K562 (cell line): ENCODE data around the gene CTNNA3. TPM values are rescaled to one million over a fixed set of nuclear protein-coding genes. Genes with fewer than 3 reads are reported as not detected.

Experiments used
- ATAC-seq: fragments of 200-7000 bp; cut with Tn5 transposase; 3 replicates; pipeline ENCODE4 v1.9.1; 2020; ENCODE audit warnings: moderate library complexity
- BruUV-seq: library from RNA; stranded (reverse); fragments of 400-500 nt; replicated peaks from 2 replicates; lab custom pipeline; 2021; lab: Mats Ljungman, UMichigan
- CTCF ChIA-PET: fragments of 300-600 bp; formaldehyde crosslinking; extraction: SDS; loops from one replicate; lab custom pipeline; 2021; ENCODE audit warnings: low intra/inter-chr PET ratio; lab: Yijun Ruan, JAX
- POLR2A ChIA-PET: fragments of 300-600, 350-650 bp; sonication (Branson Sonifier 250); formaldehyde crosslinking; extraction: SDS; loops from one replicate; lab custom pipeline; 2021; ENCODE audit warnings: antibody characterized with exemption, inconsistent platforms; lab: Yijun Ruan, JAX
- DNase-seq, 4 experiments: peaks; one replicate each; pipeline versions ENCODE4 v3.0.0 to v3.0.0-alpha.2; 2011 to 2018; ENCODE audit warnings: low spot score in 3 of 4, mixed read lengths in 3 of 4; ENCODE audit errors: extremely low read depth in 1 of 4
- FAIRE-seq: peaks from 2 replicates; lab custom pipeline; 2011; peaks lifted over from hg19 to GRCh38; lab: Jason Lieb, UNC
- H2AFZ ChIP-seq: 2 replicates; pipeline ENCODE4 v1.6.0; 2011; ENCODE audit warnings: low read depth, low read length, control low read depth, inconsistent platforms
- H3K27ac ChIP-seq: fragments of 200-600 bp; 3 replicates; pipeline ENCODE4 v1.8.0; 2011; ENCODE audit warnings: low read depth, mild to moderate bottlenecking, control low read depth, inconsistent platforms, low read length, moderate library complexity, mixed read lengths; ENCODE audit errors: extremely low read depth
- H3K27me3 ChIP-seq, 2 experiments: fragments of 300-600 bp in 1 of 2; 2 replicates in 1 of 2; 3 replicates in 1 of 2; pipeline versions ENCODE4 v1.6.0 to v1.8.0; 2011; ENCODE audit warnings: inconsistent platforms in 2 of 2, low read length in 2 of 2, mild to moderate bottlenecking in 1 of 2, mixed read lengths in 1 of 2, moderate library complexity in 1 of 2; ENCODE audit not compliant: control insufficient read depth in 2 of 2, insufficient read depth in 2 of 2
- H3K36me3 ChIP-seq: fragments of 300-600 bp; 3 replicates; pipeline ENCODE4 v1.8.0; 2011; ENCODE audit warnings: mild to moderate bottlenecking, low read length, inconsistent platforms; ENCODE audit not compliant: control insufficient read depth, insufficient read depth
- H3K4me1 ChIP-seq, 2 experiments: fragments of 200-600 bp in 1 of 2; replicated peaks in 1 of 2; 2 replicates in 1 of 2; 3 replicates in 1 of 2; pipeline versions ENCODE4 v1.5.1 to v1.8.0; 2011; ENCODE audit warnings: inconsistent platforms in 2 of 2, low read length in 2 of 2, mild to moderate bottlenecking in 1 of 2, mixed read lengths in 1 of 2, moderate library complexity in 1 of 2; ENCODE audit not compliant: control insufficient read depth in 2 of 2, insufficient read depth in 2 of 2
- H3K4me2 ChIP-seq: 2 replicates; pipeline ENCODE4 v1.6.1; 2011; ENCODE audit warnings: low read length, control low read depth, inconsistent platforms, mixed read lengths; ENCODE audit not compliant: insufficient read depth
- H3K4me3 ChIP-seq: fragments of 200-600 bp; sonication (generic), shearing (Covaris generic); 2 replicates; pipeline ENCODE4 v1.5.1; 2016; ENCODE audit warnings: control low read depth, inconsistent platforms
- H3K79me2 ChIP-seq: fragments of 200-600 bp; 3 replicates; pipeline ENCODE4 v1.8.0; 2011; ENCODE audit warnings: low read length, inconsistent platforms; ENCODE audit not compliant: control insufficient read depth, insufficient read depth
- H3K9ac ChIP-seq, 2 experiments: 2 replicates each; pipeline versions ENCODE4 v1.6.0 to v1.6.1; 2011; ENCODE audit warnings: low read depth in 2 of 2, low read length in 2 of 2, control low read depth in 1 of 2, inconsistent platforms in 1 of 2, mild to moderate bottlenecking in 1 of 2, mixed read lengths in 1 of 2; ENCODE audit not compliant: insufficient read depth in 1 of 2
- H3K9me1 ChIP-seq: one replicate; pipeline ENCODE4 v1.6.0; 2011; ENCODE audit warnings: inconsistent platforms, mild to moderate bottlenecking, low read length, moderate library complexity; ENCODE audit not compliant: control insufficient read depth, insufficient read depth
- H3K9me3 ChIP-seq: replicated peaks from 2 replicates; pipeline ENCODE4 v1.5.1; 2011; ENCODE audit warnings: low read depth, low read length, inconsistent platforms; ENCODE audit not compliant: control insufficient read depth, insufficient read depth
- H4K20me1 ChIP-seq: replicated peaks from 2 replicates; pipeline ENCODE4 v1.6.1; 2011; ENCODE audit warnings: low read length, inconsistent platforms, mixed read lengths; ENCODE audit not compliant: control insufficient read depth, insufficient read depth
- LCOR ChIP-seq: sonication (generic); formaldehyde crosslinking; IDR thresholded peaks from 2 replicates; pipeline ENCODE4 v1.8.0; 2022; ENCODE audit warnings: mild to moderate bottlenecking, missing genetic modification reagents
- SMAD3 ChIP-seq: fragments of 450-650 bp; formaldehyde crosslinking; conservative IDR thresholded peaks from 2 replicates; pipeline ENCODE4 v1.4.0; 2020; ENCODE audit warnings: mild to moderate bottlenecking
- ZNF586 ChIP-seq: fragments of 450-650 bp; formaldehyde crosslinking; conservative IDR thresholded peaks from 2 replicates; pipeline ENCODE4 v1.4.0; 2020; ENCODE audit warnings: mild to moderate bottlenecking, moderate library complexity
- WGBS: fragments of 100-300 bp; shearing (Covaris generic); methylation state at CpG from one replicate; pipeline ENCODE4 v1.1.6; 2016; ENCODE audit warnings: low coverage, mixed read lengths; ENCODE audit not compliant: insufficient coverage; ENCODE audit errors: missing lambda C conversion rate; 5-methylcytosine and 5-hydroxymethylcytosine counted together
- in situ Hi-C: fragments of 300-500 bp; cut with MboI; formaldehyde crosslinking; loops from 4 replicates; pipeline ENCODE4 v1.15.0; 2018; ENCODE audit warnings: inconsistent platforms, mixed read lengths
- intact Hi-C: fragments of 100-400 bp; cut with micrococcal nuclease; formaldehyde crosslinking; loops from 2 replicates; pipeline ENCODE4 v1.14.2; 2022
- polyA plus RNA-seq, 8 experiments: library from polyadenylated mRNA; depleted of rRNA in 4 of 8; stranded (reverse) in 5 of 8; unstranded in 3 of 8; fragments of >200 nt; fragmentation: Nextera tagmentation in 2 of 8; fragmentation: Illumina TruSeq in 1 of 8; extraction: Ambion mirVana in 2 of 8; extraction: Trizol in 1 of 8; gene quantifications; 2 replicates each; pipeline versions ENCODE4 v1.2.1 to v1.2.3, GENCODE V29; 2011 to 2014; ENCODE audit warnings: inconsistent platforms in 1 of 8, missing spikeins in 1 of 8
- total RNA-seq, 7 experiments: library from RNA; depleted of rRNA in 6 of 7; stranded (reverse); fragments of >200 nt in 6 of 7; fragmentation: Illumina TruSeq in 2 of 7; extraction: Trizol in 2 of 7; gene quantifications; 2 replicates each; pipeline versions ENCODE4 v1.2.1 to v1.2.3, GENCODE V29; 2011 to 2021; ENCODE audit warnings: low replicate concordance in 1 of 7
- TF ChIP-seq, protein P1 (sequence below): fragments of 450-650 bp; conservative IDR thresholded peaks from 2 replicates; pipeline ENCODE4 v1.6.1; 2016; ENCODE audit warnings: missing genetic modification characterization, low read depth, mild to moderate bottlenecking, control low read depth, missing compliant biosample characterization

CTNNA3 gene
- total and polyA plus RNA-seq, 9 of the 15 experiments (the other 6 are each of a cell fraction or from before 2014, with no cell fraction given), result 0.04 TPM; not detected in 8

DNA sequence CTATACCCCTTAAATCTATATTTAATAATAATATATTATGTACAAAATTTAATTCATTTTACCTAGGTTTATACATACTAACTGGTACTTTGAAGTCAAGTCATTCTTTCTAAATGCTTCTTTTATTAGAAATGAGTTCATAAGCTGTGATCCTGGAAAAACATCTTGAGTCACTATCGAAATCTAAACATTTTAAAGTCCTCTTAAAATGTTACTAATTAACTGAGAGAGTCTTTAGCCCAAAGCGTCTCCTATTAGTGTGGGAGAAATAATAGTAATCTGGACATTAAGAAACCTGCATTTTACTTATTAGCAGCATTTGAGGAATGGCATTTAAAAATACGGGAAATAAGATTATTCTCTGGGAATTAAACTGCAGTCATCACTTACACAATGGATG is 142.7 kb downstream of the CTNNA3 start (continued):
- no peak for TF ChIP-seq ZNF586 (CRISPR knock-in tag)
- TF ChIP-seq, protein P1, sequence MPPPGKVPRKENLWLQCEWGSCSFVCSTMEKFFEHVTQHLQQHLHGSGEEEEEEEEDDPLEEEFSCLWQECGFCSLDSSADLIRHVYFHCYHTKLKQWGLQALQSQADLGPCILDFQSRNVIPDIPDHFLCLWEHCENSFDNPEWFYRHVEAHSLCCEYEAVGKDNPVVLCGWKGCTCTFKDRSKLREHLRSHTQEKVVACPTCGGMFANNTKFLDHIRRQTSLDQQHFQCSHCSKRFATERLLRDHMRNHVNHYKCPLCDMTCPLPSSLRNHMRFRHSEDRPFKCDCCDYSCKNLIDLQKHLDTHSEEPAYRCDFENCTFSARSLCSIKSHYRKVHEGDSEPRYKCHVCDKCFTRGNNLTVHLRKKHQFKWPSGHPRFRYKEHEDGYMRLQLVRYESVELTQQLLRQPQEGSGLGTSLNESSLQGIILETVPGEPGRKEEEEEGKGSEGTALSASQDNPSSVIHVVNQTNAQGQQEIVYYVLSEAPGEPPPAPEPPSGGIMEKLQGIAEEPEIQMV (tag), result no peak

DNA sequence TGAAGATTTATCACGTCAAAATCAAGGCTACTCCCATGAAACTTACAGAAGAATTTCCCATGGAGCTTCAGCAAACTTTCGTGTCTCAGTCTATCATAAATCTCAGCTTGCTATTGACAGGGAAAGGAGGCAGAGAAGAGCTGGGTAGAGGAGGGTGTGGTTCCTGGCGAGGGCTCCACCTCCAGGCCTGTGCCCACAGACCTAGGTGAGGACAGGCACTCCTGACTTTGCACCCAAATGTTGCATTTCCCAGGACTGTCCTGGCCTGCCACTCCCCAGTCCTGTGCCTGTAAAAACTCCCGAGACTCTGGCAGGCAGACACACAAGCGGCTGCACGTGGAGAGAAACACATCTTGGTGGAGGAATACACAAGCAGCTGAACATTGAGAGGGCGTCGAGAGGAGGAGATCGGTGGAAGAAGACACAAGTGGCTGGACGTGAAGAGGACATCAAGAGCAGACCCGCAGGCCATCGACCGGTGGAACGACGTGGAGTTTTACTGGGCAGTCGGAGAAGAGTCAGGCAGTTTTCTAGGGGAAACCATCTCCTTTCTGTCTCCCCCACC is 145.1 kb downstream of the CTNNA3 start:
- FAIRE-seq, result no peak
- intact Hi-C loops, result no loop called here
- ATAC-seq, result no peak

More for the DNA sequence above, 145.1 kb downstream of the CTNNA3 start:
- no peak overlapping the region for H3K4me2 ChIP-seq
- no peak overlapping the region for H3K27ac ChIP-seq
- no peaks in the 10 kb centered on the region for H4K20me1 ChIP-seq
- POLR2A ChIA-PET, result no interaction called here
- no peaks in the 10 kb centered on the region for H3K27me3 ChIP-seq
- DNase-seq, result no peak
- H3K4me1 ChIP-seq, result no peaks in the 10 kb centered on the region
- in situ Hi-C loops, result no loop called here
- no peaks in the 10 kb centered on the region for H3K36me3 ChIP-seq
- no peak for TF ChIP-seq SMAD3
- TF ChIP-seq LCOR (CRISPR knock-in tag), result no peak
- TF ChIP-seq, all 486 proteins: peak for 0
- H3K9me1 ChIP-seq, result no peaks in the 10 kb centered on the region
- no peak overlapping the region for H3K9ac ChIP-seq
- CTCF ChIA-PET, result no interaction called here
- 1% methylated on average over 16 of the region's 16 CpGs for WGBS
- H3K79me2 ChIP-seq, result no peaks in the 10 kb centered on the region
- H3K4me3 ChIP-seq, result no peak overlapping the region
- H2AFZ ChIP-seq, result no peak overlapping the region
- H3K9me3 ChIP-seq, result no peaks in the 10 kb centered on the region
- no TSS peak for BruUV-seq
